K562 (cell line): ENCODE data around the gene ZNF260. TPM values are rescaled to one million over a fixed set of nuclear protein-coding genes. Genes with fewer than 3 reads are reported as not detected.

Experiments used
- CHD2 ChIP-seq: IDR thresholded peaks from 2 replicates; pipeline ENCODE4 v1.6.1; 2011; ENCODE audit warnings: low read depth, low read length
- HNRNPH1 ChIP-seq: fragments of 200-400 bp; formaldehyde crosslinking; optimal IDR thresholded peaks from 2 replicates; pipeline ENCODE3; 2017; ENCODE audit warnings: low read depth, mild to moderate bottlenecking, low read length, moderate library complexity
- MAFF ChIP-seq: IDR thresholded peaks from 2 replicates; pipeline ENCODE4 v1.6.1; 2012; ENCODE audit warnings: low read length, improper control_type of control experiment
- NCOA2 ChIP-seq, 2 experiments: fragments of 450-650 bp; IDR thresholded peaks; 2 replicates each; pipeline ENCODE4 v1.6.1; 2018; ENCODE audit warnings: mild to moderate bottlenecking in 2 of 2, moderate library complexity in 1 of 2; ENCODE audit not compliant: partially characterized antibody in 2 of 2
- NFIC ChIP-seq: fragments of 450-650 bp; IDR thresholded peaks from 2 replicates; pipeline ENCODE4 v1.6.1; 2017; ENCODE audit warnings: mild to moderate bottlenecking, inconsistent platforms
- PHF20 ChIP-seq: fragments of 450-650 bp; IDR thresholded peaks from 2 replicates; pipeline ENCODE4 v1.6.1; 2018; ENCODE audit not compliant: partially characterized antibody
- RFX7 ChIP-seq: fragments of 250-450 bp; sonication (Bioruptor Pico); IDR thresholded peaks from 2 replicates; pipeline ENCODE4 v1.5.1; 2021; ENCODE audit warnings: mild to moderate bottlenecking
- SMAD3 ChIP-seq: fragments of 450-650 bp; formaldehyde crosslinking; conservative IDR thresholded peaks from 2 replicates; pipeline ENCODE4 v1.4.0; 2020; ENCODE audit warnings: mild to moderate bottlenecking
- TAF9B ChIP-seq: fragments of 450-650 bp; IDR thresholded peaks from 2 replicates; pipeline ENCODE4 v1.6.1; 2018; ENCODE audit warnings: mild to moderate bottlenecking; ENCODE audit not compliant: partially characterized antibody
- XRCC5 ChIP-seq: fragments of 200-400 bp; formaldehyde crosslinking; IDR thresholded peaks from 2 replicates; pipeline ENCODE4 v1.6.1; 2017; ENCODE audit warnings: low read depth, mild to moderate bottlenecking, low read length
- ZKSCAN1 ChIP-seq: fragments of 150-350 bp; IDR thresholded peaks from 2 replicates; pipeline ENCODE4 v1.6.1; 2016; ENCODE audit warnings: low read depth, low read length
- ZNF143 ChIP-seq: sonication (generic); formaldehyde crosslinking; IDR thresholded peaks from 2 replicates; pipeline ENCODE4 v1.9.0; 2022; ENCODE audit warnings: mild to moderate bottlenecking, missing genetic modification reagents
- ZNF282 ChIP-seq: sonication (generic); formaldehyde crosslinking; IDR thresholded peaks from 2 replicates; pipeline ENCODE4 v1.8.1; 2023; ENCODE audit warnings: missing genetic modification reagents
- ZNF311 ChIP-seq: fragments of 250-450 bp; sonication (Bioruptor Pico); IDR thresholded peaks from 2 replicates; pipeline ENCODE4 v1.4.0; 2020; ENCODE audit warnings: mild to moderate bottlenecking, moderate library complexity
- ZNF445 ChIP-seq: fragments of 250-450 bp; sonication (Bioruptor Pico); IDR thresholded peaks from 2 replicates; pipeline ENCODE4 v1.4.0; 2020; ENCODE audit warnings: low read depth, mild to moderate bottlenecking, moderate library complexity
- ZSCAN29 ChIP-seq: fragments of 450-650 bp; IDR thresholded peaks from 2 replicates; pipeline ENCODE4 v1.6.1; 2017
- polyA plus RNA-seq, 8 experiments: library from polyadenylated mRNA; depleted of rRNA in 4 of 8; stranded (reverse) in 5 of 8; unstranded in 3 of 8; fragments of >200 nt; fragmentation: Nextera tagmentation in 2 of 8; fragmentation: Illumina TruSeq in 1 of 8; extraction: Ambion mirVana in 2 of 8; extraction: Trizol in 1 of 8; gene quantifications; 2 replicates each; pipeline versions ENCODE4 v1.2.1 to v1.2.3, GENCODE V29; 2011 to 2014; ENCODE audit warnings: inconsistent platforms in 1 of 8, missing spikeins in 1 of 8
- total RNA-seq, 7 experiments: library from RNA; depleted of rRNA in 6 of 7; stranded (reverse); fragments of >200 nt in 6 of 7; fragmentation: Illumina TruSeq in 2 of 7; extraction: Trizol in 2 of 7; gene quantifications; 2 replicates each; pipeline versions ENCODE4 v1.2.1 to v1.2.3, GENCODE V29; 2011 to 2021; ENCODE audit warnings: low replicate concordance in 1 of 7
- TF ChIP-seq, protein P1 (sequence below): fragments of 250-450 bp; sonication (Bioruptor Pico); IDR thresholded peaks from 2 replicates; pipeline ENCODE4 v1.4.0; 2020; ENCODE audit warnings: mild to moderate bottlenecking, moderate library complexity, borderline replicate concordance
- TF ChIP-seq, protein P2 (sequence below), 2 experiments: fragments of 250-450 bp in 1 of 2; fragments of 450-650 bp in 1 of 2; sonication (Bioruptor Pico) in 1 of 2; IDR thresholded peaks; 2 replicates each; pipeline versions ENCODE4 v1.6.1 to v1.8.0; 2016 to 2021; ENCODE audit warnings: mild to moderate bottlenecking in 2 of 2, moderate library complexity in 2 of 2, missing compliant biosample characterization in 1 of 2, missing genetic modification characterization in 1 of 2
- TF ChIP-seq, protein P3 (sequence below): fragments of 250-450 bp; sonication (Bioruptor Pico); IDR thresholded peaks from 2 replicates; pipeline ENCODE4 v1.8.0; 2022; ENCODE audit warnings: inconsistent platforms, mild to moderate bottlenecking, moderate library complexity, borderline replicate concordance
- TF ChIP-seq, protein P4 (sequence below): fragments of 150-350 bp; conservative IDR thresholded peaks from 2 replicates; pipeline ENCODE4 v1.6.1; 2014; ENCODE audit warnings: low read length

Gene ZNF260
- total and polyA plus RNA-seq, 9 of the 15 experiments (the other 6 are each of a cell fraction or from before 2014, with no cell fraction given): 2.6 to 16.6 (median 5.8) TPM

- TF ChIP-seq, protein P1, sequence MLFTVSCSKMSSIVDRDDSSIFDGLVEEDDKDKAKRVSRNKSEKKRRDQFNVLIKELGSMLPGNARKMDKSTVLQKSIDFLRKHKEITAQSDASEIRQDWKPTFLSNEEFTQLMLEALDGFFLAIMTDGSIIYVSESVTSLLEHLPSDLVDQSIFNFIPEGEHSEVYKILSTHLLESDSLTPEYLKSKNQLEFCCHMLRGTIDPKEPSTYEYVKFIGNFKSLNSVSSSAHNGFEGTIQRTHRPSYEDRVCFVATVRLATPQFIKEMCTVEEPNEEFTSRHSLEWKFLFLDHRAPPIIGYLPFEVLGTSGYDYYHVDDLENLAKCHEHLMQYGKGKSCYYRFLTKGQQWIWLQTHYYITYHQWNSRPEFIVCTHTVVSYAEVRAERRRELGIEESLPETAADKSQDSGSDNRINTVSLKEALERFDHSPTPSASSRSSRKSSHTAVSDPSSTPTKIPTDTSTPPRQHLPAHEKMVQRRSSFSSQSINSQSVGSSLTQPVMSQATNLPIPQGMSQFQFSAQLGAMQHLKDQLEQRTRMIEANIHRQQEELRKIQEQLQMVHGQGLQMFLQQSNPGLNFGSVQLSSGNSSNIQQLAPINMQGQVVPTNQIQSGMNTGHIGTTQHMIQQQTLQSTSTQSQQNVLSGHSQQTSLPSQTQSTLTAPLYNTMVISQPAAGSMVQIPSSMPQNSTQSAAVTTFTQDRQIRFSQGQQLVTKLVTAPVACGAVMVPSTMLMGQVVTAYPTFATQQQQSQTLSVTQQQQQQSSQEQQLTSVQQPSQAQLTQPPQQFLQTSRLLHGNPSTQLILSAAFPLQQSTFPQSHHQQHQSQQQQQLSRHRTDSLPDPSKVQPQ (CRISPR knock-in tag): no peak
- TF ChIP-seq RFX7 (CRISPR knock-in tag) (no peak), MAFF (no peak), CHD2 (0 out of 2 replicates have a peak, but pooled peaks have one; percentile 45), ZNF143 (CRISPR knock-in tag) (peak; percentile 94), TAF9B (peak; percentile 67), ZKSCAN1 (peak; percentile 54; the same call in 1 of the 2 replicates), ZSCAN29 (no peak), ZNF282 (no peak), NFIC (peak; percentile 56; the same call in 1 of the 2 replicates), PHF20 (peak; percentile 73), HNRNPH1 (no peak), ZNF445 (CRISPR knock-in tag) (no peak), ZNF311 (CRISPR knock-in tag) (no peak), XRCC5 (no peak), NCOA2 (IDR thresholded peaks at IDR 0.05; ENCODE audit: partially characterized antibody in 2 of 2) (no peak), SMAD3 (CRISPR knock-in tag) (no peak)
- TF ChIP-seq, protein P2, sequence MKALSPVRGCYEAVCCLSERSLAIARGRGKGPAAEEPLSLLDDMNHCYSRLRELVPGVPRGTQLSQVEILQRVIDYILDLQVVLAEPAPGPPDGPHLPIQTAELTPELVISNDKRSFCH (CRISPR knock-in tag; IDR thresholded peaks at IDR 0.05): no peak
- TF ChIP-seq, protein P2 (tag; IDR thresholded peaks at IDR 0.05): peak; percentile 79; the same call in 1 of the 2 replicates
- TF ChIP-seq, protein P3, sequence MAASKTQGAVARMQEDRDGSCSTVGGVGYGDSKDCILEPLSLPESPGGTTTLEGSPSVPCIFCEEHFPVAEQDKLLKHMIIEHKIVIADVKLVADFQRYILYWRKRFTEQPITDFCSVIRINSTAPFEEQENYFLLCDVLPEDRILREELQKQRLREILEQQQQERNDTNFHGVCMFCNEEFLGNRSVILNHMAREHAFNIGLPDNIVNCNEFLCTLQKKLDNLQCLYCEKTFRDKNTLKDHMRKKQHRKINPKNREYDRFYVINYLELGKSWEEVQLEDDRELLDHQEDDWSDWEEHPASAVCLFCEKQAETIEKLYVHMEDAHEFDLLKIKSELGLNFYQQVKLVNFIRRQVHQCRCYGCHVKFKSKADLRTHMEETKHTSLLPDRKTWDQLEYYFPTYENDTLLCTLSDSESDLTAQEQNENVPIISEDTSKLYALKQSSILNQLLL (CRISPR knock-in tag): no peak
- TF ChIP-seq, protein P4, sequence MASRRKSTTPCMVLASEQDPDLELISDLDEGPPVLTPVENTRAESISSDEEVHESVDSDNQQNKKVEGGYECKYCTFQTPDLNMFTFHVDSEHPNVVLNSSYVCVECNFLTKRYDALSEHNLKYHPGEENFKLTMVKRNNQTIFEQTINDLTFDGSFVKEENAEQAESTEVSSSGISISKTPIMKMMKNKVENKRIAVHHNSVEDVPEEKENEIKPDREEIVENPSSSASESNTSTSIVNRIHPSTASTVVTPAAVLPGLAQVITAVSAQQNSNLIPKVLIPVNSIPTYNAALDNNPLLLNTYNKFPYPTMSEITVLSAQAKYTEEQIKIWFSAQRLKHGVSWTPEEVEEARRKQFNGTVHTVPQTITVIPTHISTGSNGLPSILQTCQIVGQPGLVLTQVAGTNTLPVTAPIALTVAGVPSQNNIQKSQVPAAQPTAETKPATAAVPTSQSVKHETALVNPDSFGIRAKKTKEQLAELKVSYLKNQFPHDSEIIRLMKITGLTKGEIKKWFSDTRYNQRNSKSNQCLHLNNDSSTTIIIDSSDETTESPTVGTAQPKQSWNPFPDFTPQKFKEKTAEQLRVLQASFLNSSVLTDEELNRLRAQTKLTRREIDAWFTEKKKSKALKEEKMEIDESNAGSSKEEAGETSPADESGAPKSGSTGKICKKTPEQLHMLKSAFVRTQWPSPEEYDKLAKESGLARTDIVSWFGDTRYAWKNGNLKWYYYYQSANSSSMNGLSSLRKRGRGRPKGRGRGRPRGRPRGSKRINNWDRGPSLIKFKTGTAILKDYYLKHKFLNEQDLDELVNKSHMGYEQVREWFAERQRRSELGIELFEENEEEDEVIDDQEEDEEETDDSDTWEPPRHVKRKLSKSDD: no peak
Measured at GRCh38 chr19:36573020-36573894, 45.2 kb upstream of the ZNF260 start, which contains the start of gene ZNF529 (continued).
